Measurements from ENCODE around the gene C5orf15.

Gene C5orf15

DNA sequence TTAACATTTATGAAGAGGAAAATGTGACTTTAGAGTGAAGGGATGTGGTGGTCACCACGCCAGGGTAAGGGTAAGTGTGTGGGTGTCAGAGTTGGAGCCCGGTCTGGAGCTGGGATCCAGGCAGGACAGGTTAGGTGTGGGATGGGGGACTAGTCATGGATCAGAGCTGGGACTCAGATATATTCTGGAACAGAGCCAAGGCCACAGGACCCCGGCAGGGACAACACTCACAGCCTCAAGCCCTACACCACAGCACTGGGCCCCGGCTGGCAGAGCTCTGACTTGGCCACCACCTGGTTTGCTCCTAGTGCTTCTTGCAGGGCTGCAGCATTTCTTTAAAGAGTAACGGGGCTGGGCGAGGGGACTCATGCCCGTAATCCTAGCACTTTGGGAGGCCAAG, 47.4 kb downstream of the C5orf15 start:
- no peak for DNase-seq (ENCODE audit: low read depth)

DNA sequence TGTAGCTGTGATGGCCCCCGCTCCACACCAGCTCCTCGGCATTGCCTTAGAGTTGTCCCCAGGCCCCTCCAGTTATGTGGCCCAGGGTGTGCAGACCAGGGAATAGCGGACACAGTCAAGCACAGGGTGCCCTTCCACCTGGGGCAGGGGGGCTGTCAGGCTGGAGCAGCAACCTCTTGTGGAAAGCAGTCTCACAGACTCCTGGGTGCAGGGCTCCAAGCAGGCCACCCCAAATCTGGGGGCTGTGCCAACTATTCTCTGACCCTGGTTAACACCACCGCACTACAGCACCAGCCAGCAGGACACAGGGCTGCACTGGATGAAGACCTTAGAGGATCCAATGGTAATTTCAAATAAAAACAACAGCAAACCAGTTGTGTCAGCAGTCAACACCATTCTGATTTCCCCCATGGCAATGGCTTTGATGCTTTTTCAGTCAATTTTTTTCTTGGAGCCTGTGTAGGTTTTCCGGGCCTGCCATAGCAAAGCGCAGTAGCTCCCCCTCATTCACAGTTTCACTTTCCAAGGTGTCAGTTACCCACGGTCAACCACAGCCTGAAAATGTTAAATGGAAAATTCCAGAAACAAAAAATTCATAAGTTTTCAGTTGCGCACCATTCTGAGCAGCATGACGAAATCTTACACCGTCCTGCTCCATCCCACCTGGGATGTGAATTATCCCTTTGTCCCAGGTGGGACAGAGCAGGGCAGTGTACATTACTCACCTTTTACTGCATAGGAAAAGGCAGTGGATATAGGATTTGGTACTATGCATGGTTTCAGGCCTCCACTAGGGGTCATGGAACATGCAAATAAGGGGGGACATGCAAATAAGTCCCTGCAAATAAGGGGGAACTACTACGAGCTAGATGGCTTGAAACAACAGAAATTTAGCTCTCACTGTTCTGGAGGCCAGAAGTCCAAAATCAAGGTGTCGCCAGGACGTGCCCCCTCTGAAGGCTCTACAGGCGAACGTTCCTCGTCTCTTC, 49.0 kb downstream of the C5orf15 start:
- no peak for DNase-seq (ENCODE audit: low read depth)

DNA sequence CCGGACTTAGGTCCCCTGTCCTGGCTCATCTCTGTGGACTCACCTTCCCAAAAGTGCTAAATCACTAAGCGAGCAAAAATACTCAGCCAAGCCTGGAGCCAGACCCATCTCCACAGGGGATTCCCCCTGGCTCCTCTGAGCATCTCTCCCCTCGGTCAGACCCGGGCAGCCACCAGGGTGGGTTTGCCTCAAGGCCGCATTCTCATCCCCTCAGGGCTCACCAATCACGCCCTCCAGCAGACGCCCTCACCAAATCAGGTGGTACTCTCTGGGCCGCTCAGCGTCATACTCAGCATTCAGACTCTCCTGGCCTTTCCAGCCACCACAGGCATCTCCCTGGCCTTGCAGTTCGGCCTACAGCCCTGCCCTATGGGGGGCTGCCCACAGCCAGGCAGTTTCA, 49.7 kb downstream of the C5orf15 start:
- no peak for DNase-seq (ENCODE audit: low read depth)

DNA sequence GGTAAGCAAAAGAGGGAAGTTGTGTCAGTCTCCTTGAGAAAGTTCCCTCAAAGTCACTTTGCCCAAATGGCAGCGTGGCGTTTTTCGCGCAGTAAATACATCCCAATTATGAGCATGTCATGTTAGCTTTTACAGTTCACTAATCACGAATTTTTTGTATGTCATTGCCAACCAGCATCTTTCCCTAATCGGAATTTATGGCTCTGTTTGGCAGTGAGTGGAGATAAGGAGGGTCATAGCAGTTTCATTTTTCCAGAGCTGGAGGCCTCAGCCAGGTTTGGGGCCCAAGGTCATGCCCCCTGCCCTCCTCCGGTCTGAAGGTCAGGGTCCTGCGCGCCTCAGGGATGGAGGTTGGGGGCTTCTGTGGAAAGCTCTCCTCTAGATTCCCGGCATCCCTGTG, 50.1 kb downstream of the C5orf15 start:
- DNase-seq (ENCODE audit: low read depth): no peak

DNA sequence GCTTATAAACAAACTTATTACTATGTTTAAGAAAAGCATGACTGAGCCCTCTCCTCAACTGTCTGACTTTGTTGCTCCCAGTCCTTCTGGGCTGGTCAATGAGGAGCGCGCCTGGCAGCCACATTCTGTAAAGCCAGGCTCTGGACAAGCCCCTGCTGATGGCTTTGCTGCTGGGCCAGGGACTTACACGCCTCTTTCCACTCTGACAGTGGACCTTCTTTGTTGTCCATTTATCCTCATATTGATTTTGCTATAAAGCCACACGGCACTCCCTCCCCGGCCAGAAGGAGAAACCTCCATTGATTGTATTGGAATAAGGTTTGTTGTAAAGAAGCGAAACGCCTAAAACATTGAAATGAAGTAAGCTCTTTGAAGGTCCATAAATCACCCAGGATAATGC, 50.6 kb downstream of the C5orf15 start:
- DNase-seq (ENCODE audit: low read depth): no peak

DNA sequence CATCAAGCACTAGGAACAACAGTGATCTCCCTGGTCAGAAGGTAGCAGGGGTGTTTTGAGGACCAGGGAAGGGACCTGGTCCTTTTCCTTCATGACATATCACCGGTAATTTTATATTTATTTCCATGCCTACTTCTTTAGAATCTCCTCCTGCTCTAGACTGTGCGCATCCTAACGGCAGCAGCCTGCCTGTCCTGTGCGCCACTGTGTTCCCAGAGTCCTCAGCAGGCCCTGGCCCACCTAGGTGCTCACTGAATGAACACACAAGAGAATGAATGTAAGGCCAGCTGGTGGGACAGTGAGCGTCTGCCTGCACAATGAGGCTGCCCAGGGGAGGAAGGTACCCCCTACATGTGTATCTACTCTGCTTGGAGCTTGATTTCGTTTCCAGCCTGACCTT, 51.5 kb downstream of the C5orf15 start:
- DNase-seq (ENCODE audit: low read depth): no peak

DNA sequence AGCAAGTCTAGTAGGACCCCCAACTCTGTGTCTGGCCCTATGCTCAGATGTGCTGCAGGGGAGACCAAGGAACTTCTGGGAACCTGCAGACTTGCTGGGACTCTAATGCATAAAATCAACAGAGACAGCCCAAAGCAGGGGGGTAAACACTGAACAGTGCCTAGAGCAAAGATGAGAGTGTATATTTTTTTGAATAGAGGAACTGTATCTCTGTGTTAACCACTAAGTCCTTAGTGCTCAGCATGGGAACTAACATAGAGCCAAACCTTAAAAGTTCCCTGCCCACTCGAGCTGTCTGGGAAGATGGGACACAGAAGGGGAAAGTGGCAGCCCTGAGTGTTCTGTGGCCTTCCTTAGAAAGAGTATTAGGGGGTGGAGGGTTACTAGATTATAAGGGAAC, 51.9 kb downstream of the C5orf15 start:
- DNase-seq (ENCODE audit: low read depth): no peak

DNA sequence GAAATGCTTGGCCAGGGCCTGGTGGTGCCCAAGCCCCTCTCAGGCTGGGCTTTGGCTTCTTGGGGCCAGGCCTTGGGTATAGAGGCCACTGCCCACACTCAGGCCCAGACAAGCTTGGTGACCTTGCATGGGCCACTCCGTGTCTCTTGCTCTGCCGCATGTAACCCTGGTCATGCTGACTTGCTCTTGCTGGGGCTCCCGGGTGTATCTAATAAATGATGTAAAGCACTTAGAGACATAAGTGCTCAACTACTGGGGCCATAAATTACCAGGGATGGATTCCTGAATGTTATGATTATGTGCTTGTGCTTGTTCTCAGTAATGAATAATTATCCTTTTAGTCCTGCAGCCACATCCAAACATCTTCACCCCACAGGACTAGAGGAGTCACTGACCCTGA, 54.0 kb downstream of the C5orf15 start:
- DNase-seq (ENCODE audit: low read depth): no peak

DNA sequence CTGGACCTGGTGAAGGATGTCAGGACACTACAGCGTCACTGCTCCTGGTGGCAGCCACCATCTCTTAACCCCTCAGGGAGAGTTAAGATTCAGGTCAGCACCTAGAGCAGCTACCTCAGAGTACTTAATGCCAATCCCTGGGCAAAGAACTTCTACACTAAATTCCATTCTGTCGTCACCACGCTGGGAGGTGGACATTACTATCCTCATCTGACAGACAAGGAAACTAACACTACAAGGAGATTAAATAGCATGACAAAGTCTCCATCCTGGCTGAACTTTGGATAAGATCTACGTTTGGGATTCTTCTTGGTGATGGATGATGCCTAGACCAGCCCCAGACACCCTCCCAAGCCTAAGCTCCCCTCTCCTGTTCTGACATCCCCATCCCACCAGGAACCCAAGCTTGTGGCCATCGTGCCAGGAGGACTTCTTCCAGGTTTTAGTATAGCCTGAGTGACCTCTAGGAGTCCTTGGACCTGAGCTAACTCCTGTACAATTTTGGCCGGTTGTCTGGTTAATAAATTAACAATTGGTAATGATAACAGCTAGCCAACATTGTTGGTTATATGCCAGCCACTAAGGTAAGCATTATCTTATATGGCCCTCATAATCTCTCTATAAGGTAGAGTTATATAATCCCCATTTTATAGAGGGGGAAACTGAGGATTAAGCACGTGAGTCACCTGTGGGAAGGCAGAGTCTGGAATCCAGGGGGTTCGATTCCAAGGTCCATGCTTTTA, 54.8 kb downstream of the C5orf15 start:
- DNase-seq (ENCODE audit: low read depth): no peak

DNA sequence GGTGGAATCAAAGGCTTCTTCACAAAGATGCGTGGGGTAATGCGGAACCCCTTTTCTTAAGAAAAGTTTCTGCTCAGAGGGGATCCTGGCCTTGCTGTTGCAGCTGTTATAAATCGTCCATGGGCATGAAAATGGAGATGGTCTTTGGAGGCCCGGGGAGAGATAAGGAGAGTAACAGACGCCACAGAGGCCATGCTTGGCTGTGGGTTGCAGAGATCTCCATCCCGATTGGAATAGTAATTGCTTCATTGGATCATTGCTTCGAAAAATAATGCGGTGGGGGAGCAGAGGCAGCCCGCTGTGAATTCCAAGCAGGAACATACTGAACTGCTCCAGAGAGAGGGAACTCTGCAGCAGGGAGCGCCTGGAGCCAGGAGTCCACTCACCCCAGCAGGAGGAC, 55.5 kb downstream of the C5orf15 start:
- DNase-seq (ENCODE audit: low read depth): no peak

DNA sequence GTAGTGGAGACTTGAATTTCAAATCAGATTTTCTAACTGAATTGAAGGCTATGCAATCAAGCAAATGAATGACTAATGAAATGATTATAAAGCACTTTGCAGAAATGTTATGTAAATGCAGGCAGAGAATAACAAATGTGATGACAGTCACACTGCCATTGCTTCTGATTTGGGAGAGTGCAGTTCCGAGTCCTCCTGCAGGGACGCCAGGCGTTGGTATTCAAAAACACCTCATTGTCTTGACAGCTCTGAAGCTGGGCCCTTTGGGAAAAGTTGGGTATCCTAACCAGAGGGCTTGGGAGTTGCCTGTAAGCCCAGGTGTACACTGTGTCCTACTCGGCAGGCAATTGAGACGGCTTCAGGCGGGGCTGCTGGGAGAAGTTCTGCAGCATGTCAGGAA, 57.9 kb downstream of the C5orf15 start:
- no peak for DNase-seq (ENCODE audit: low read depth)

DNA sequence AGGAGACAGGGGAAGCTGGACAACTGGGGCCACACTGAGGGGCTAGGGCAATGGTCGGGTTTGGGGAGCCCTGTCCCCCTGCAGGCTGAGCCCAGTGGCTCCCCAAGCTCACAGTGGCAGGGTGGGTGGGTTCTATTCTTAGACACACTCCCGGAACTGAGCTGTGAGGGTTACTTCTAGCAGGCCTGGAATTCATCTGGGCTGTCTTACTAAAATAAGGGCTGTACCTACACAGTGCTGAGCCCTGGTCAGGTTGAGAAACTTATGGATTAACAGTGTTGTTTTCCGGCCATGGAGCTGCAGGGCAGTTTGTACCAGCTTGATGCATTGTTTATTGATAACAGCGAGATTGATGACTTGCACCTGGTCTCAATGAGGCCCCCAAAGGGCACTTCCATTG, 58.8 kb downstream of the C5orf15 start:
- DNase-seq (ENCODE audit: low read depth): no peak

DNA sequence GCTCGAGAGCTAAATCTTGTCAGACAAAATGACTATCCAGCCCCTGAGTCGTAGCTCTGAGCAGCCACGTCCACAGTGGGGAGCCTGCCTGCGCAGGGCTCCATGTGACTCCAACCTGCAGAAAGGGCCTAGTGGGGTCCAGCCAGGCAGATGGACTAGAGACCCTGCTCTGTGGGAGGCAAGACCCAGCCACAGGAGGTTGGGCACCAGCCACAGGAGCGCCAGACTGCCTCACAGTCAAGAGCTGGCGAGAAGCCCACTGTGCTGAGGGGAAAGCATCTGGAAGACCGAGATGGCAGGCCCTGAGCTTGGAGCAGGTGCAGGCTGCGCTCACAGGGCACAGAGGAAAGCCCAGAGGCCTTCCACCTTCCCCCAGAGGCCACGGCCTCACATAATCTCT, 61.4 kb downstream of the C5orf15 start:
- no peak for DNase-seq (ENCODE audit: low read depth)

DNA sequence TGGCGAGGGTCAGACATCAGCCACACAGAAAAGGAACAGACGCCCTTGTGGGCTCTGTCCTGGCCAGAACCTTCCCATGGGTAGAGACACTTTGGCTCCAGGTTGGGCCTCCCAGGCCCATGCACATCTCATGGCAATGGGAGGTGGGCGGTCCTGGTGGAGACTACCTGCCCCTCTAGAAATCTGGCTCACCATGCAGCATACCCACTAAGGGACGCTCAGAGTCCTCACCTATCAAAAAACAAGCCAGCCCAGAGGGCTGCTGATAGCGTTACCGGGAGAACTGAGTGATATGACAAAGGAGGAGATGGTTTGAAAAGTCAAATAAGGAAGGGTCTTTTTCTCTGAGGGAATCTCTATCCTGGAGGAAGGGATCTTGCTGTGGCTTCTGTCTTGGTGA, 62.1 kb downstream of the C5orf15 start:
- DNase-seq (ENCODE audit: low read depth): no peak

Measured in non-pigmented ciliary epithelial cell (primary cell).